Gastroesophageal sphincter (tissue), 3 donors: Measurements from ENCODE around the gene MYPN.

Experiments
- CTCF ChIP-seq, 4 experiments: fragments of 200-600 bp in 2 of 4; fragments of 450-650 bp in 2 of 4; sonication (generic) in 1 of 4; IDR thresholded peaks; one replicate each; pipeline ENCODE4 v1.5.1; 2017 to 2019; ENCODE audit warnings: antibody characterized with exemption in 4 of 4, mild to moderate bottlenecking in 2 of 4, moderate library complexity in 2 of 4
- POLR2A ChIP-seq, 2 donors: fragments of 450-650 bp; IDR thresholded peaks; one replicate each; pipeline ENCODE4 v1.6.1; 2017; ENCODE audit warnings: antibody characterized with exemption in 2 of 2, mild to moderate bottlenecking in 2 of 2, moderate library complexity in 1 of 2

GRCh38 chr10:68194290-68194689 lies 85.0 kb downstream of the MYPN start:
- TF ChIP-seq CTCF (IDR thresholded peaks at IDR 0.05) (no peak), POLR2A (IDR thresholded peaks at IDR 0.05) (no peak)
